Thyroid gland (tissue), 4 donors: Measurements from ENCODE around the gene TMPRSS4. TPM values are rescaled to one million over a fixed set of nuclear protein-coding genes. Genes with fewer than 3 reads are reported as not detected.
A peak's percentile ranks its signal among the peaks of the same experiment; 100 is the strongest.

ENCODE experiments used
- DNase-seq, 2 donors: peaks; one replicate each; pipeline ENCODE4 v3.0.0-alpha.2; 2019
- H3K27ac ChIP-seq, 3 donors: fragments of 200-600 bp; sonication (generic); 1 replicate in 2 of 3; 2 replicates in 1 of 3; pipeline ENCODE4 v1.5.1; 2016 to 2019; ENCODE audit warnings: mild to moderate bottlenecking in 1 of 3, moderate library complexity in 1 of 3
- H3K27me3 ChIP-seq: fragments of 200-600 bp; sonication (generic); one replicate; pipeline ENCODE4 v1.5.1; 2019
- H3K36me3 ChIP-seq, 2 donors: fragments of 200-600 bp; sonication (generic); one replicate each; pipeline ENCODE4 v1.5.1; 2016 to 2019
- H3K4me1 ChIP-seq, 2 donors: fragments of 200-600 bp; sonication (generic); one replicate each; pipeline ENCODE4 v1.5.1; 2017 to 2019
- H3K4me3 ChIP-seq, 3 donors: fragments of 200-600 bp; sonication (generic); replicated peaks in 1 of 3; 1 replicate in 2 of 3; 2 replicates in 1 of 3; pipeline ENCODE4 v1.5.1; 2016; ENCODE audit warnings: mild to moderate bottlenecking in 1 of 3
- H3K9me3 ChIP-seq: fragments of 200-600 bp; sonication (generic); one replicate; pipeline ENCODE4 v1.5.1; 2017
- POLR2A ChIP-seq, 2 donors: fragments of 450-650 bp; IDR thresholded peaks; one replicate each; pipeline ENCODE4 v1.6.1; 2017; ENCODE audit warnings: antibody characterized with exemption in 2 of 2, mild to moderate bottlenecking in 2 of 2, moderate library complexity in 1 of 2
- WGBS, 2 donors: methylation state at CpG; one replicate each; pipeline ENCODE4 v1.1.5; 2017; 5-methylcytosine and 5-hydroxymethylcytosine counted together
- intact Hi-C: fragments of 100-400 bp; cut with DNase I; formaldehyde crosslinking; loops from one replicate; pipeline ENCODE4 v1.15.1; 2023
- total RNA-seq, 4 donors: library from RNA; depleted of rRNA; stranded (reverse); fragments of >200 nt; gene quantifications; one replicate each; pipeline ENCODE4 v1.2.3, GENCODE V29; 2016
- TF ChIP-seq, protein P1 (sequence below), 6 experiments: fragments of 200-600 bp in 3 of 6; fragments of 450-650 bp in 3 of 6; sonication (generic) in 3 of 6; IDR thresholded peaks; one replicate each; pipeline ENCODE4 v1.5.1; 2016 to 2019; ENCODE audit warnings: antibody characterized with exemption in 6 of 6, mild to moderate bottlenecking in 2 of 6, inconsistent platforms in 1 of 6, moderate library complexity in 1 of 6

The TMPRSS4 gene
- total RNA-seq, 4 donors from 2014 or later: 0.83 to 1.5 (median 1.1) TPM; not detected in 1

DNA sequence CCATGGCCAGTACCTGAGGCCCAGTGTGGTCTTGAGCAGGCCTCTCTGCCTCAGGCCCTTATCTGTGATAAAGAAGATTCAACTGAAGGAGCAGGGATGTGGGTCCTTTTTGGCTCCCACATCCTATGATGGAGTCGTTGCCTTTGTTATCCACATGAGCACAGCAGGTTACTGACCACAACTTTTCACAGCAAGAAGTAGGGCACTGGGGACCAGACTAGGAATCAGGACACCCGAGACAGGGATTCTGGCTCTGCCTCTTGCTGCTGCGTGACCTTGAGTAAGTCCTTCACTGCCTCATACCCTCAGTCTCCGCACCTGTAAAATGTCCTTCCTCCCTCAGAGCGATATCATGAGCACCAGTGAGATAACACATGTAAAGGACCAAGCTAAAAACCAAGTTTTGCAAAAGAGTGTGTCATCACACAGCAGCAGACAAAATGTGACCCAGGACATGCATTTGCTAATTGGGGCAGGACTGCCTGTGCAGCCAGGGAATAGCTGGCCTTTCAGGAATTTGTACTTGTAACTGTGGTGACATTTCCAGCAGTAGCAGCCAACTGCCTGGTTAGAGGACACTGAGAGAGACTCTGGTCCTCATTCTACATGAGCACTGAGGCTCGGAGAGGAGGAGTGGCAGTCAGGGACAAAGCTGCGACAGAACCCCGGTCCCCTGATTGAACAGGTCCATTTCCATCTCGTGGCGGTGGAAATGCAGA is 23.1 kb downstream of the TMPRSS4 start:
- Histone ChIP-seq H3K4me1 (peaks cover 4 to 35% of the 10 kb centered on the region in 2 donors), H3K4me3 (no peak overlapping the region), H3K36me3 (no peaks in the 10 kb centered on the region), H3K27ac (no peak overlapping the region), H3K27me3 (no peaks in the 10 kb centered on the region), H3K9me3 (no peaks in the 10 kb centered on the region)
- peak; percentile 24 to 57 for DNase-seq
- WGBS, 2 donors: 74 to 75% methylated on average over 7 to 10 of the region's 10 CpGs
- TF ChIP-seq POLR2A (IDR thresholded peaks at IDR 0.05): no peak
- TF ChIP-seq, protein P1, sequence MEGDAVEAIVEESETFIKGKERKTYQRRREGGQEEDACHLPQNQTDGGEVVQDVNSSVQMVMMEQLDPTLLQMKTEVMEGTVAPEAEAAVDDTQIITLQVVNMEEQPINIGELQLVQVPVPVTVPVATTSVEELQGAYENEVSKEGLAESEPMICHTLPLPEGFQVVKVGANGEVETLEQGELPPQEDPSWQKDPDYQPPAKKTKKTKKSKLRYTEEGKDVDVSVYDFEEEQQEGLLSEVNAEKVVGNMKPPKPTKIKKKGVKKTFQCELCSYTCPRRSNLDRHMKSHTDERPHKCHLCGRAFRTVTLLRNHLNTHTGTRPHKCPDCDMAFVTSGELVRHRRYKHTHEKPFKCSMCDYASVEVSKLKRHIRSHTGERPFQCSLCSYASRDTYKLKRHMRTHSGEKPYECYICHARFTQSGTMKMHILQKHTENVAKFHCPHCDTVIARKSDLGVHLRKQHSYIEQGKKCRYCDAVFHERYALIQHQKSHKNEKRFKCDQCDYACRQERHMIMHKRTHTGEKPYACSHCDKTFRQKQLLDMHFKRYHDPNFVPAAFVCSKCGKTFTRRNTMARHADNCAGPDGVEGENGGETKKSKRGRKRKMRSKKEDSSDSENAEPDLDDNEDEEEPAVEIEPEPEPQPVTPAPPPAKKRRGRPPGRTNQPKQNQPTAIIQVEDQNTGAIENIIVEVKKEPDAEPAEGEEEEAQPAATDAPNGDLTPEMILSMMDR (IDR thresholded peaks at IDR 0.05): no peak
- intact Hi-C loops: no loop called here

DNA sequence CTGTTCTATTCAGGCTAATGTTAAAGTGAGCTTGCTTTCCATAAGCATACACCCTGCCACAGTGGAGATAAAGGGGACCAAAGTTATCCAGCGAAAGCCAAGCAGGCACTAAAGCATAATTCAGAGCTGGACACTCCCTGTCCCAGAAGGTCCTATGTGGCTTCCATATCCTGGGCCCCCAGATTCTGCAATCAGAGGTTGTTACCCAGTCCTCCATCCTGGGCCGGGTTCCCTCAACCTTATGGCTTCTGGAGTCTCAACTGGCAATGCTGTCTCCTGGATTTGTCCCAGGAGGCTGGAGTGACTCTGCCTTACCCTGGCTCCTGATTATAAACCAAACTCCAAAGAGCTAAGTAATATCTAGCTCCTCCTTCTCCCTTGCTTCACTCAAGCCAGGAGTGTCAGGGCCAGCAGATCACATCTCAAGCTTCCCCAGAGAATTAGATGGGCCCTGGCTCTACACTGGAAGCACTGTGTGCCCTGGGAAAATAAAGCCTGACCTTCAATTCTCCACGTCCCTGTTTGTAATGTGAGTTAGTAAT is 23.9 kb downstream of the TMPRSS4 start:
- intact Hi-C loops: no loop called here
- H3K27ac ChIP-seq: no peak overlapping the region
- no peaks in the 10 kb centered on the region for H3K9me3 ChIP-seq
- H3K27me3 ChIP-seq: no peaks in the 10 kb centered on the region
- DNase-seq: no peak
- H3K4me1 ChIP-seq: peaks cover 4 to 27% of the 10 kb centered on the region in 2 donors
- H3K36me3 ChIP-seq: no peaks in the 10 kb centered on the region
- H3K4me3 ChIP-seq: no peak overlapping the region
- TF ChIP-seq, protein P1 (IDR thresholded peaks at IDR 0.05): no peak
- TF ChIP-seq POLR2A (IDR thresholded peaks at IDR 0.05): no peak
- 73 to 80% methylated on average over 3 of the region's 3 CpGs for WGBS, 2 donors

DNA sequence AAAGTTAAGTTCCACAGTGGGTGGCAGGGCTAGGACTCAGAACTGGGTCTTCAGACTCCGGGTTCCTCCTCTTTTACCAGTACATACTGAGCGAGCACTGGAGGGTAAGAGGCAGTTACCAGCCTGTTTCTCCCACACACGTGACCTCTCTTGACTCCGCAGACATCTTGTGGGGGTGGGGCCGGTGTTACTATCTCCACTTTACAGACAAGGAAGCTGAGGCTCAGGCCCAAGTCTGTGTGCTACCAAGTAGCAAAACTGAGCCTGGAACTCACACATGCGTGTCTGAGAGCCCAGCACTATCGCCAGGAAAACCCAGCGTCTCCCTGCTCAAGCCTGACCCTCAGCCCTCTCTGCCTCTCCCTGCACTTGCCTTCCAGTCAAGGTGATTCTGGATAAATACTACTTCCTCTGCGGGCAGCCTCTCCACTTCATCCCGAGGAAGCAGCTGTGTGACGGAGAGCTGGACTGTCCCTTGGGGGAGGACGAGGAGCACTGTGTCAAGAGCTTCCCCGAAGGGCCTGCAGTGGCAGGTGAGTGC is 25.9 kb downstream of the TMPRSS4 start:
- no peaks in the 10 kb centered on the region for H3K9me3 ChIP-seq
- H3K4me1 ChIP-seq: peaks cover 4 to 21% of the 10 kb centered on the region in 2 donors
- TF ChIP-seq POLR2A (IDR thresholded peaks at IDR 0.05): no peak
- TF ChIP-seq, protein P1 (IDR thresholded peaks at IDR 0.05): no peak
- H3K27ac ChIP-seq: no peak overlapping the region
- WGBS, 2 donors: 50 to 54% methylated on average over 13 of the region's 13 CpGs
- DNase-seq: peak; percentile 28 to 43
- no peak overlapping the region for H3K4me3 ChIP-seq
- no peaks in the 10 kb centered on the region for H3K27me3 ChIP-seq
- intact Hi-C loops: no loop called here
- H3K36me3 ChIP-seq: no peaks in the 10 kb centered on the region

DNA sequence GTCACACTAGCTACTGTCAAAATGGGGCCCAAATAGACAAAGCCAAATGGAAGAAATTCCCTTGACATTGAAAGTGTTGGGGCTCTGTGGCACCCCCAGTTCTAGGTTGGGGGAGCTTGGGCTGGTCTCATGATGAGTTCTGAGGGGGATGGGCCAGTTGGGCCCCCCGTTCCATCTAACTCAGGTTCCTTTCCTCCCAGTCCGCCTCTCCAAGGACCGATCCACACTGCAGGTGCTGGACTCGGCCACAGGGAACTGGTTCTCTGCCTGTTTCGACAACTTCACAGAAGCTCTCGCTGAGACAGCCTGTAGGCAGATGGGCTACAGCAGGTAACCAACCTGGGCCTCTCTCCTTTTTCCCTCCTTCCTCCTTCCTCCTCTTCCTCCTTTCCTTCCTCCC is 27.6 kb downstream of the TMPRSS4 start:
- peaks cover 4 to 19% of the 10 kb centered on the region in 2 donors for H3K4me1 ChIP-seq
- WGBS, 2 donors: 90 to 96% methylated on average over 6 of the region's 6 CpGs
- intact Hi-C loops: no loop called here

More for the DNA sequence above, 27.6 kb downstream of the TMPRSS4 start:
- no peaks in the 10 kb centered on the region for H3K27me3 ChIP-seq
- no peak for DNase-seq
- no peak overlapping the region for H3K4me3 ChIP-seq
- H3K9me3 ChIP-seq: no peaks in the 10 kb centered on the region
- TF ChIP-seq POLR2A (IDR thresholded peaks at IDR 0.05): no peak
- TF ChIP-seq, protein P1 (IDR thresholded peaks at IDR 0.05): no peak
- H3K27ac ChIP-seq: no peak overlapping the region
- no peaks in the 10 kb centered on the region for H3K36me3 ChIP-seq
